HPDE6-E6E7 (cell line): ENCODE measurements around the gene SFT2D3.
A peak's percentile ranks its signal among the peaks of the same experiment; 100 is the strongest.

Source experiments
- DNase-seq: peaks from one replicate; pipeline ENCODE4 v3.0.0; 2011; ENCODE audit warnings: missing footprints; ENCODE audit errors: extremely low spot score

The SFT2D3 gene

GRCh38 chr2:127681976-127682857 lies 19.1 kb upstream of the SFT2D3 start:
- no peak for DNase-seq

GRCh38 chr2:127683056-127683455 lies 18.2 kb upstream of the SFT2D3 start:
- no peak for DNase-seq

- no peak for DNase-seq
Measured at GRCh38 chr2:127683757-127684156, 17.5 kb upstream of the SFT2D3 start.

GRCh38 chr2:127685410-127686080 lies 15.8 kb upstream of the SFT2D3 start:
- DNase-seq = no peak

- no peak for DNase-seq
Measured at GRCh38 chr2:127688405-127688804, 12.9 kb upstream of the SFT2D3 start.

- no peak for DNase-seq
Measured at GRCh38 chr2:127690696-127691095, 10.6 kb upstream of the SFT2D3 start.

GRCh38 chr2:127694986-127695385 lies 6.3 kb upstream of the SFT2D3 start:
- no peak for DNase-seq

- DNase-seq = no peak
Measured at GRCh38 chr2:127695491-127696472, 5.5 kb upstream of the SFT2D3 start.

GRCh38 chr2:127697482-127698180 lies 3.7 kb upstream of the SFT2D3 start:
- DNase-seq = no peak

- DNase-seq = no peak
Measured at GRCh38 chr2:127698553-127699355, 2.5 kb upstream of the SFT2D3 start.

- no peak for DNase-seq
Measured at GRCh38 chr2:127700527-127701192, 637 bp upstream of the SFT2D3 start.

GRCh38 chr2:127701651-127702394 lies 526 bp downstream of the SFT2D3 start:
- DNase-seq = peak; percentile 80

GRCh38 chr2:127702395-127703009 lies 1.2 kb downstream of the SFT2D3 start:
- no peak for DNase-seq

GRCh38 chr2:127703282-127703681 lies 2.0 kb downstream of the SFT2D3 start:
- DNase-seq = no peak

GRCh38 chr2:127704641-127705390 lies 3.5 kb downstream of the SFT2D3 start:
- DNase-seq = no peak

GRCh38 chr2:127705391-127706065 lies 4.2 kb downstream of the SFT2D3 start:
- no peak for DNase-seq

- no peak for DNase-seq
Measured at GRCh38 chr2:127706215-127706990, 5.1 kb downstream of the SFT2D3 start.
